GM13976 (cell line): ENCODE data around the gene FDXR.

Experiments used
- DNase-seq: peaks from one replicate; pipeline ENCODE4 v3.0.0; 2012; ENCODE audit warnings: low spot score
- CTCF ChIP-seq: IDR thresholded peaks from 2 replicates; pipeline ENCODE4 v1.5.1; 2012; ENCODE audit warnings: borderline replicate concordance, mild to moderate bottlenecking; ENCODE audit not compliant: insufficient read depth; ENCODE audit errors: extremely low read depth, missing control alignments, control extremely low read depth
- in situ Hi-C: fragments of 300-500 bp; cut with MboI; formaldehyde crosslinking; loops from one replicate; pipeline ENCODE4 v1.12.0; 2022; ENCODE audit warnings: low sequenced_read_pairs, mixed read lengths, inconsistent platforms; ENCODE audit not compliant: unreplicated experiment

The FDXR gene

GRCh38 chr17:74824961-74825627, 47.7 kb downstream of the FDXR start:
- no peak for DNase-seq
- no peak for TF ChIP-seq CTCF
- in situ Hi-C loops = no loop called here

- no peak for TF ChIP-seq CTCF
- in situ Hi-C loops = no loop called here
- DNase-seq = no peak
Observed at GRCh38 chr17:74822939-74823367, 49.8 kb downstream of the FDXR start.

- TF ChIP-seq CTCF = no peak
- in situ Hi-C loops = no loop called here
- no peak for DNase-seq
Observed at GRCh38 chr17:74822335-74822938, 50.4 kb downstream of the FDXR start.

- TF ChIP-seq CTCF = no peak
- no peak for DNase-seq
- in situ Hi-C loops = no loop called here
Observed at GRCh38 chr17:74821655-74822334, 51.0 kb downstream of the FDXR start.

- TF ChIP-seq CTCF = no peak
- in situ Hi-C loops = no loop called here
- no peak for DNase-seq
Observed at GRCh38 chr17:74819801-74820436, 52.9 kb downstream of the FDXR start.

- no peak for TF ChIP-seq CTCF
- no peak for DNase-seq
- in situ Hi-C loops = no loop called here
Observed at GRCh38 chr17:74818291-74818938, 54.4 kb downstream of the FDXR start.
